ENCODE results near the gene IGFL3.

- TF ChIP-seq CTCF (IDR thresholded peaks at IDR 0.05) (no peak), POLR2A (IDR thresholded peaks at IDR 0.05) (no peak)
Measured at GRCh38 chr19:46173886-46174480, 49.5 kb upstream of the IGFL3 start.
